Body of pancreas (tissue), 4 donors: Measurements from ENCODE around the gene PGS1.

Experiments used
- CTCF ChIP-seq, 7 experiments: fragments of 450-650 bp in 4 of 7; fragments of 200-600 bp in 3 of 7; sonication (generic) in 3 of 7; IDR thresholded peaks; one replicate each; pipeline ENCODE4 v1.5.1; 2016 to 2019; ENCODE audit warnings: antibody characterized with exemption in 7 of 7
- POLR2A ChIP-seq, 3 donors: fragments of 450-650 bp; IDR thresholded peaks; one replicate each; pipeline ENCODE4 v1.6.1; 2016; ENCODE audit warnings: antibody characterized with exemption in 3 of 3, mild to moderate bottlenecking in 2 of 3

- no peak for TF ChIP-seq CTCF (IDR thresholded peaks at IDR 0.05)
- TF ChIP-seq POLR2A (IDR thresholded peaks at IDR 0.05), result no peak
Observed at GRCh38 chr17:78429618-78429995, 51.2 kb downstream of the PGS1 start.
